ENCODE measurements around the gene HLA-DMB. TPM values are rescaled to one million over a fixed set of nuclear protein-coding genes. Genes with fewer than 3 reads are reported as not detected.

Gene HLA-DMB
- total RNA-seq, 2 donors from 2014 or later: 7.3 to 15.2 TPM

GRCh38 chr6:32963866-32964265 is 23.0 kb upstream of the HLA-DMB start:
- 76% methylated on average over 1 of the region's 1 CpG for WGBS
- Histone ChIP-seq H3K36me3 (no peaks in the 10 kb centered on the region), H3K4me1 (replicated peaks) (peaks cover 2% of the 10 kb centered on the region), H3K27ac (no peak overlapping the region), H3K9me3 (no peaks in the 10 kb centered on the region), H3K27me3 (replicated peaks; ENCODE audit: insufficient read depth) (no peaks in the 10 kb centered on the region), H3K4me3 (no peak overlapping the region)
- TF ChIP-seq POLR2AphosphoS5 (IDR thresholded peaks at IDR 0.05) (no peak), POLR2A (IDR thresholded peaks at IDR 0.05) (no peak)
- TF ChIP-seq, protein P1, sequence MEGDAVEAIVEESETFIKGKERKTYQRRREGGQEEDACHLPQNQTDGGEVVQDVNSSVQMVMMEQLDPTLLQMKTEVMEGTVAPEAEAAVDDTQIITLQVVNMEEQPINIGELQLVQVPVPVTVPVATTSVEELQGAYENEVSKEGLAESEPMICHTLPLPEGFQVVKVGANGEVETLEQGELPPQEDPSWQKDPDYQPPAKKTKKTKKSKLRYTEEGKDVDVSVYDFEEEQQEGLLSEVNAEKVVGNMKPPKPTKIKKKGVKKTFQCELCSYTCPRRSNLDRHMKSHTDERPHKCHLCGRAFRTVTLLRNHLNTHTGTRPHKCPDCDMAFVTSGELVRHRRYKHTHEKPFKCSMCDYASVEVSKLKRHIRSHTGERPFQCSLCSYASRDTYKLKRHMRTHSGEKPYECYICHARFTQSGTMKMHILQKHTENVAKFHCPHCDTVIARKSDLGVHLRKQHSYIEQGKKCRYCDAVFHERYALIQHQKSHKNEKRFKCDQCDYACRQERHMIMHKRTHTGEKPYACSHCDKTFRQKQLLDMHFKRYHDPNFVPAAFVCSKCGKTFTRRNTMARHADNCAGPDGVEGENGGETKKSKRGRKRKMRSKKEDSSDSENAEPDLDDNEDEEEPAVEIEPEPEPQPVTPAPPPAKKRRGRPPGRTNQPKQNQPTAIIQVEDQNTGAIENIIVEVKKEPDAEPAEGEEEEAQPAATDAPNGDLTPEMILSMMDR (IDR thresholded peaks at IDR 0.05): no peak
- intact Hi-C loops (cut with DNase I): no loop called here
- no peak for DNase-seq (ENCODE audit: low spot score)

DNA sequence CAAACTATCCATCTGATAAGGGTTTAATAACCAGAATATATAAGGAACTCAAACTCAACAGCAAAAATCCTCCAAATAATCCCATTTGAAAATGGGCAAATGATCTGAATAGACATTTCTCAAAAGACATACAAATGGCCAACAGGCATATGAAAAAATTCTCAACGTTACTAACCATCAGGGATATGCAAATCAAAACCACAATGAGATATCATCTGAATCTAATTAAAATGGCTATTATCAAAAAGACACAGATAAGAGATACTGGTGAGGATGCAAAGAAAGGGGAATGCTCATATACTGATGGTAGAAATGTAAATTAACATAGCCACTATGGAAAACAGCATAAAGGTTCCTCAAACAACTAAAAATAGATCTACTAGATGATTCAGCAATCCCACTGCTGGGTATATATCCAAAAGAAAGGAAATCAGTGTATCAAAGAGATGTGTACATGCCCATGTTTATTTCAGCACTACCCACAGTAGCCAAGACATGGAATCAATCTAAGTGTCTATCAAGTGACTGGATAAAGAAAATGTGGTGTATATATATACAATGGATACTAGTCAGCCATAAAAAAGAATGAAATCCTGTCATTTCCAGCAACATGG is 21.5 kb upstream of the HLA-DMB start:
- TF ChIP-seq POLR2AphosphoS5 (IDR thresholded peaks at IDR 0.05) (no peak), POLR2A (IDR thresholded peaks at IDR 0.05) (no peak)
- TF ChIP-seq, protein P1 (IDR thresholded peaks at IDR 0.05): no peak
- H3K27ac ChIP-seq: no peak overlapping the region
- H3K27me3 ChIP-seq (replicated peaks; ENCODE audit: insufficient read depth): no peaks in the 10 kb centered on the region
- H3K4me1 ChIP-seq (replicated peaks): peaks cover 2% of the 10 kb centered on the region
- no peaks in the 10 kb centered on the region for H3K9me3 ChIP-seq
- no peak overlapping the region for H3K4me3 ChIP-seq
- H3K36me3 ChIP-seq: no peaks in the 10 kb centered on the region
- intact Hi-C loops (cut with DNase I): no loop called here
- 70% methylated on average over 1 of the region's 1 CpG for WGBS
- DNase-seq (ENCODE audit: low spot score): no peak

- intact Hi-C loops (cut with DNase I): no loop called here
- Histone ChIP-seq H3K27me3 (replicated peaks; ENCODE audit: insufficient read depth) (no peaks in the 10 kb centered on the region), H3K9me3 (no peaks in the 10 kb centered on the region), H3K4me1 (replicated peaks) (no peaks in the 10 kb centered on the region), H3K4me3 (no peak overlapping the region), H3K36me3 (no peaks in the 10 kb centered on the region), H3K27ac (no peak overlapping the region)
- no peak for DNase-seq (ENCODE audit: low spot score)
- TF ChIP-seq POLR2AphosphoS5 (IDR thresholded peaks at IDR 0.05) (no peak), POLR2A (IDR thresholded peaks at IDR 0.05) (no peak)
- TF ChIP-seq, protein P1 (IDR thresholded peaks at IDR 0.05): no peak
- over 99% methylated on average over 5 of the region's 5 CpGs for WGBS
These were observed 19.7 kb upstream of the HLA-DMB start for GRCh38 chr6:32960563-32960962.

DNA sequence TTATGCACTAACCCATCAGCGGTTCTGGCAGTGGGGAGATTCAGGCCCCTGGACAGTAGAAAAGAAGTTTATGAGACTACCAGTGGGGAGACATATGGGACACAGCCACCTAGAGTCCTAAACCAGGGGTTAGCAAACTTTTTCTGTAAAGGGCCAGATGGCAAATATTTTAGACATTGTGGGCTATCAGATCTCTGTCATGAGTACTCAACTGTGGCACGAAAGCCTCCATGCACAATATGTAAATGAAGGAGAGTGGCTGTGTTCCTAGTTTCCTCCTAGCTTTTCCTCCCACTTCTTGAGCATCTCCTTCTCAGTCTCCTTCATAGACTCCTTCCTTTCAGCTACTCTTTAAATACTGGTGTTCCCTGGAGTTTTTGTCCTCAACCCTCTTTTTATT is 15.3 kb upstream of the HLA-DMB start:
- intact Hi-C loops (cut with DNase I): no loop called here
- WGBS: 88% methylated on average over 2 of the region's 2 CpGs
- no peaks in the 10 kb centered on the region for H3K4me1 ChIP-seq (replicated peaks)
- H3K9me3 ChIP-seq: no peaks in the 10 kb centered on the region
- H3K36me3 ChIP-seq: no peaks in the 10 kb centered on the region
- DNase-seq (ENCODE audit: low spot score): no peak
- H3K27me3 ChIP-seq (replicated peaks; ENCODE audit: insufficient read depth): no peaks in the 10 kb centered on the region
- no peak overlapping the region for H3K4me3 ChIP-seq
- H3K27ac ChIP-seq: no peak overlapping the region
- TF ChIP-seq, protein P1 (IDR thresholded peaks at IDR 0.05): no peak
- TF ChIP-seq POLR2A (IDR thresholded peaks at IDR 0.05) (no peak), POLR2AphosphoS5 (IDR thresholded peaks at IDR 0.05) (no peak)
